CD4-positive, CD25-positive, alpha-beta regulatory T cell (primary cell): ENCODE results near the gene SERPINA5. TPM values are rescaled to one million over a fixed set of nuclear protein-coding genes. Genes with fewer than 3 reads are reported as not detected.

ENCODE experiments used
- ATAC-seq, 2 donors: fragments of 150-1000 bp; cut with Tn5 transposase; one replicate each; pipeline ENCODE4 v1.10.0; 2021; ENCODE audit warnings: low read depth in 2 of 2, moderate number of reproducible peaks in 2 of 2, moderate library complexity in 1 of 2
- DNase-seq, 3 donors: peaks; one replicate each; pipeline versions ENCODE4 v3.0.0 to v3.0.0-alpha.2; 2012 to 2022; ENCODE audit warnings: mixed read lengths in 1 of 3
- H3K27ac ChIP-seq: one replicate; pipeline ENCODE4 v1.7.0; 2013; ENCODE audit warnings: mild to moderate bottlenecking, low read length; ENCODE audit not compliant: insufficient read depth, poor library complexity, severe bottlenecking
- H3K27me3 ChIP-seq: one replicate; pipeline ENCODE4 v1.7.0; 2013; ENCODE audit warnings: low read length; ENCODE audit not compliant: control insufficient read depth, insufficient read depth
- H3K36me3 ChIP-seq: one replicate; pipeline ENCODE4 v1.7.0; 2013; ENCODE audit warnings: mild to moderate bottlenecking, low read length, moderate library complexity; ENCODE audit not compliant: control insufficient read depth, insufficient read depth
- H3K4me1 ChIP-seq: 2 replicates; pipeline ENCODE4 v1.7.0; 2013; ENCODE audit warnings: mild to moderate bottlenecking, low read length; ENCODE audit not compliant: insufficient read depth, control insufficient read depth, poor library complexity, severe bottlenecking
- H3K4me3 ChIP-seq: one replicate; pipeline ENCODE4 v1.7.0; 2013; ENCODE audit warnings: low read depth, mild to moderate bottlenecking, low read length, moderate library complexity
- H3K9me3 ChIP-seq, 2 experiments: 1 replicate in 1 of 2; 2 replicates in 1 of 2; pipeline ENCODE4 v1.7.0; 2013; ENCODE audit warnings: low read length in 2 of 2, mild to moderate bottlenecking in 1 of 2, moderate library complexity in 1 of 2; ENCODE audit not compliant: control insufficient read depth in 2 of 2
- H3K27ac Mint-ChIP-seq, 3 donors: one replicate each; pipeline ENCODE4 v1.8.0; 2020 to 2022; ENCODE audit warnings: mild to moderate bottlenecking in 3 of 3, mixed read lengths in 3 of 3, moderate library complexity in 2 of 3
- H3K27me3 Mint-ChIP-seq: one replicate; pipeline ENCODE4 v1.8.0; 2022; ENCODE audit warnings: mild to moderate bottlenecking, mixed read lengths
- H3K36me3 Mint-ChIP-seq: one replicate; pipeline ENCODE4 v1.8.0; 2020; ENCODE audit warnings: mixed read lengths
- H3K4me1 Mint-ChIP-seq, 4 donors: one replicate each; pipeline ENCODE4 v1.8.0; 2020 to 2022; ENCODE audit warnings: mixed read lengths in 4 of 4, mild to moderate bottlenecking in 1 of 4
- H3K4me3 Mint-ChIP-seq, 4 donors: one replicate each; pipeline ENCODE4 v1.8.0; 2020 to 2022; ENCODE audit warnings: mild to moderate bottlenecking in 4 of 4, mixed read lengths in 4 of 4, moderate library complexity in 3 of 4
- H3K9me3 Mint-ChIP-seq, 7 donors: one replicate each; pipeline ENCODE4 v1.8.0; 2020 to 2022; ENCODE audit warnings: mixed read lengths in 7 of 7, mild to moderate bottlenecking in 3 of 7, moderate library complexity in 2 of 7
- polyA plus RNA-seq, 4 donors: library from polyadenylated mRNA; unstranded; fragments of 300-500 nt; fragmentation: Illumina TruSeq; gene quantifications; one replicate each; pipeline ENCODE4 v1.2.3, GENCODE V29; 2021
- total RNA-seq: library from RNA; stranded (reverse); gene quantifications from one replicate; pipeline ENCODE4 v1.2.3, GENCODE V29; 2022

The SERPINA5 gene
- total and polyA plus RNA-seq, 5 donors from 2014 or later: not detected

GRCh38 chr14:94612580-94613554 is 31.6 kb downstream of the SERPINA5 start:
- H3K4me1 Mint-ChIP-seq: no peaks in the 10 kb centered on the region
- no peak overlapping the region for H3K27ac ChIP-seq
- no peaks in the 10 kb centered on the region for H3K36me3 ChIP-seq
- H3K27ac Mint-ChIP-seq: no peak overlapping the region
- peaks cover 8% of the 10 kb centered on the region for H3K27me3 Mint-ChIP-seq
- no peak for ATAC-seq
- no peaks in the 10 kb centered on the region for H3K27me3 ChIP-seq
- H3K9me3 Mint-ChIP-seq: peaks cover 0 to 13% (median 3%) of the 10 kb centered on the region in 7 donors
- no peak overlapping the region for H3K4me3 ChIP-seq
- DNase-seq: no peak
- no peak overlapping the region for H3K4me3 Mint-ChIP-seq
- no peaks in the 10 kb centered on the region for H3K36me3 Mint-ChIP-seq
- peaks cover under 1 to 14% of the 10 kb centered on the region in 2 experiments for H3K9me3 ChIP-seq
- H3K4me1 ChIP-seq: no peaks in the 10 kb centered on the region

- Histone ChIP-seq H3K36me3 (no peaks in the 10 kb centered on the region), H3K4me1 (no peaks in the 10 kb centered on the region), H3K27me3 (no peaks in the 10 kb centered on the region), H3K27ac (no peak overlapping the region), H3K9me3 (peaks cover 3 to 23% of the 10 kb centered on the region in 2 experiments), H3K4me3 (no peak overlapping the region)
- peaks cover 5% of the 10 kb centered on the region for H3K36me3 Mint-ChIP-seq
- H3K9me3 Mint-ChIP-seq: peaks cover 0 to 24% (median 5%) of the 10 kb centered on the region in 7 donors
- no peak for DNase-seq
- no peak overlapping the region for H3K27ac Mint-ChIP-seq
- no peak for ATAC-seq
- no peak overlapping the region for H3K4me3 Mint-ChIP-seq
- no peaks in the 10 kb centered on the region for H3K4me1 Mint-ChIP-seq
- H3K27me3 Mint-ChIP-seq: peaks cover 8% of the 10 kb centered on the region
Measured at GRCh38 chr14:94613720-94614644, 32.8 kb downstream of the SERPINA5 start.

DNA sequence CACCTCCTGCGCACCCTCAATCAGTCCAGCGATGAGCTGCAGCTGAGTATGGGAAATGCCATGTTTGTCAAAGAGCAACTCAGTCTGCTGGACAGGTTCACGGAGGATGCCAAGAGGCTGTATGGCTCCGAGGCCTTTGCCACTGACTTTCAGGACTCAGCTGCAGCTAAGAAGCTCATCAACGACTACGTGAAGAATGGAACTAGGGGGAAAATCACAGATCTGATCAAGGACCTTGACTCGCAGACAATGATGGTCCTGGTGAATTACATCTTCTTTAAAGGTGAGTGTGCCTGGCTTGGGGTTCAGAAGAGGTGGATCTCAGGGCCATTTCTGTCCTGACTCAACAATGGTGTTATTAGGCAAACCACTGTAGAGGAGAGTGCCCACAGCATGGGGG is 33.6 kb downstream of the SERPINA5 start:
- Mint-ChIP-seq H3K27me3 (peaks cover 8% of the 10 kb centered on the region), H3K27ac (peak overlapping the region in 1 of 3 donors; percentile 76), H3K36me3 (peaks cover 5% of the 10 kb centered on the region), H3K4me3 (no peak overlapping the region), H3K9me3 (peaks cover 0 to 29% (median 6%) of the 10 kb centered on the region in 7 donors), H3K4me1 (no peaks in the 10 kb centered on the region)
- Histone ChIP-seq H3K27ac (no peak overlapping the region), H3K36me3 (no peaks in the 10 kb centered on the region), H3K4me3 (no peak overlapping the region), H3K9me3 (peaks cover 3 to 28% of the 10 kb centered on the region in 2 experiments), H3K27me3 (no peaks in the 10 kb centered on the region), H3K4me1 (no peaks in the 10 kb centered on the region)
- ATAC-seq (no peak), DNase-seq (no peak)

DNA sequence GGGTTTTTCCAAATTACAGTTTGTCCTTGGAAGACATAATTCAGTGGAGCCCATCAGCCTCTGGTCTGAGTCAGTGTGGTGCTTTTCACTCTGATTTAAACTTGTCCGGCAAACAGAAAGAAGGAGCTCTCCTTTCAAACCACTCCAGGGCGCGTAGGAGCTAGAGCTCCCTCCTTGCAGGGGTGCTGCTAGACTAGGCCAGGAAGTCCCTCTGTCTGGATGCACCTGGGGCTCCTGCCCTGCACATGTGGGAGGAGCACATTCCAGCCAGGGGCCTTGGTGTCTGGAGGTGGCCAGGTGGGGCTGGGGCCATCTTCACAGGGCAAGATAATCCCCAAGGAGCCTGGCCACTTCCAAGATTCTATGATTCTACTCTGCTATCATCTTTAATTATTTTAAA is 34.0 kb downstream of the SERPINA5 start:
- H3K4me3 Mint-ChIP-seq: no peak overlapping the region
- Histone ChIP-seq H3K9me3 (peaks cover 3 to 28% of the 10 kb centered on the region in 2 experiments), H3K27me3 (no peaks in the 10 kb centered on the region), H3K4me1 (no peaks in the 10 kb centered on the region), H3K27ac (no peak overlapping the region), H3K36me3 (no peaks in the 10 kb centered on the region), H3K4me3 (no peak overlapping the region)
- ATAC-seq (no peak), DNase-seq (no peak)
- H3K36me3 Mint-ChIP-seq: peaks cover 5% of the 10 kb centered on the region
- no peaks in the 10 kb centered on the region for H3K4me1 Mint-ChIP-seq
- H3K9me3 Mint-ChIP-seq: peaks cover 0 to 29% (median 6%) of the 10 kb centered on the region in 7 donors
- H3K27ac Mint-ChIP-seq: no peak overlapping the region
- peaks cover 8% of the 10 kb centered on the region for H3K27me3 Mint-ChIP-seq

DNA sequence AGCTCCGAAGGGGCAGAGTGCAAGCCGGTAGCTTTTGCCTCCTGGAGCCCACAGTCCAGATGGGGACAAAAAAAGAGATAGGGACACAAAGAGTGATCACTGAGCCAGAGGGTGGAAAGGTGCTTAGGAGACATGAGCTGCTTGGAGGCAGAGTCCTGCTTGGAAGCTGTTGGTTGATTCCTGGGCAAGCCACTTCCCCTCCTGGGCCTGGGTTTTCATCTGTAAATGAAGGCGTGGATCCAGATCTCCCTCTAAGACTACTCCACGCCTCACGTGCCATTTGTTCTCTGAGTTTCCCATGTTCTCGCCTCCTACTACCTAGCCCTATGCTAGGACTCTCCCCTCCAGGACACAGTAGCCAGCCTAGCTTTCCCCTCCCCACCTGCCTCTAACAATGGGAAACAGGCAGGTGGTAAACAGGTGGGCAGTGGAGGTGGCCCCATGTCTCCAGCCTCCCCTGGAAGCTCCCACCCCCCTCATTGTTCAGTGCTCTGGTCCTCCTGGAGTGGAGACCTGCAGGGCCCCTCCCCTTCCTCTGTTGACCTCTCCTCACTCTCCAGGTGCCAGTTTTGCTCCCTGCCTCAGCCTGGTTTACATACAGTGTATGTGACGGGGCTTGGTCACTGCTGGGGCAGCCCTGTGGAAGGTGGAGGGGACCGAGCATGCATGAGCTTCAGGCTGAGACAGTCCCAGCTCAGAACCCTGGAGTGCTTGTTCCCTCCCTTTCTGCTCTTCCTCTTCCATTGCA is 34.8 kb downstream of the SERPINA5 start:
- Mint-ChIP-seq H3K36me3 (peaks cover 5% of the 10 kb centered on the region), H3K27ac (no peak overlapping the region), H3K4me3 (no peak overlapping the region), H3K4me1 (no peaks in the 10 kb centered on the region), H3K27me3 (peaks cover 8% of the 10 kb centered on the region), H3K9me3 (peaks cover 0 to 29% (median 6%) of the 10 kb centered on the region in 7 donors)
- H3K9me3 ChIP-seq: peaks cover 3 to 28% of the 10 kb centered on the region in 2 experiments
- H3K4me3 ChIP-seq: no peak overlapping the region
- no peaks in the 10 kb centered on the region for H3K27me3 ChIP-seq
- H3K4me1 ChIP-seq: no peaks in the 10 kb centered on the region
- H3K36me3 ChIP-seq: no peaks in the 10 kb centered on the region
- DNase-seq (no peak), ATAC-seq (no peak)
- H3K27ac ChIP-seq: no peak overlapping the region

DNA sequence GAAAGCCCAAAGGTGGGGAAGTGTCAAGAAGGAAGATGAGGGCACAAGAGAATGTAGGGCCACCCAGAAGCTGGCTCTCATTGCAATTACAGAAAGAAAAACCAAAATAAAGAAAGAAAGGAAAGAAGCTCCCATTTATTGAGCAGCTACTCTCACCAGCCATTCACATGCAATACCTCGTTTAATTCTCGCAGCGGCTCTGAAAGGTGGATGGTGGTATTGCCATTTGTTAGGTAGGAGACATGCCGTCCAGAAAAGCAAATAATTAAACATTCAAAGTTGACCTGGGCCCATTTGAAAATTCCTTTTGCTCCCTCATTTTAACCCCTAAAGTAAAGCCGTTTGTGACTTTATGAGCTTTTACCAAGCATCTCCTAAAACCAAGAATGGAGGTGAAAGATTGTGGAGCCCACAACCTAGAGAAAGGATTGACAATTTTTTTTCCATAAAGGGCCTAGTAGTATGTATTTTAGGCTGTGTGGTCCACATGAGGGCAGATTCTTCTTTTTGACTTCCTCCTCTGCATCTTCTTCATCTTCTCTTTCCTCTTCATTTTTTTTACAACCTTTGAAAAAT is 36.2 kb downstream of the SERPINA5 start:
- H3K27ac ChIP-seq: no peak overlapping the region
- Mint-ChIP-seq H3K4me3 (no peak overlapping the region), H3K27ac (no peak overlapping the region), H3K9me3 (peaks cover 0 to 29% (median 6%) of the 10 kb centered on the region in 7 donors), H3K4me1 (no peaks in the 10 kb centered on the region), H3K27me3 (peaks cover 4% of the 10 kb centered on the region), H3K36me3 (peaks cover 5% of the 10 kb centered on the region)
- peaks cover 3 to 28% of the 10 kb centered on the region in 2 experiments for H3K9me3 ChIP-seq
- H3K4me1 ChIP-seq: no peaks in the 10 kb centered on the region
- H3K27me3 ChIP-seq: no peaks in the 10 kb centered on the region
- no peak overlapping the region for H3K4me3 ChIP-seq
- no peaks in the 10 kb centered on the region for H3K36me3 ChIP-seq
- DNase-seq (no peak), ATAC-seq (no peak)
